Gastrocnemius medialis (tissue), 4 donors: ENCODE measurements around the gene FBXW7. TPM values are rescaled to one million over a fixed set of nuclear protein-coding genes. Genes with fewer than 3 reads are reported as not detected.

Experiments
- ATAC-seq, 2 donors: fragments of 150-250 bp; one replicate each; pipeline ENCODE4 v1.9.1; 2016
- DNase-seq, 2 donors: peaks; one replicate each; pipeline ENCODE4 v3.0.0-alpha.2; 2019
- H3K27ac ChIP-seq, 4 donors: fragments of 200-600 bp; sonication (generic); 1 replicate in 1 of 4; 2 replicates in 3 of 4; pipeline ENCODE4 v1.5.1; 2016 to 2018; ENCODE audit warnings: mild to moderate bottlenecking in 2 of 4, moderate library complexity in 1 of 4
- H3K27me3 ChIP-seq, 3 donors: fragments of 200-600 bp; sonication (generic) in 2 of 3; 1 replicate in 1 of 3; 2 replicates in 2 of 3; pipeline versions ENCODE4 v1.5.1 to v1.6.0; 2016 to 2019; ENCODE audit warnings: mild to moderate bottlenecking in 1 of 3, moderate library complexity in 1 of 3
- H3K36me3 ChIP-seq, 2 donors: fragments of 200-600 bp; sonication (generic) in 1 of 2; one replicate each; pipeline ENCODE4 v1.5.1; 2017 to 2018
- H3K4me1 ChIP-seq, 2 donors: fragments of 200-600 bp; sonication (generic) in 1 of 2; one replicate each; pipeline ENCODE4 v1.5.1; 2016 to 2017; ENCODE audit warnings: mild to moderate bottlenecking in 2 of 2
- H3K4me3 ChIP-seq, 4 donors: fragments of 200-600 bp; sonication (generic) in 3 of 4; 1 replicate in 1 of 4; 2 replicates in 3 of 4; pipeline ENCODE4 v1.5.1; 2016 to 2019; ENCODE audit warnings: mild to moderate bottlenecking in 2 of 4
- H3K9me3 ChIP-seq, 3 donors: fragments of 200-600 bp; sonication (generic) in 2 of 3; 1 replicate in 1 of 3; 2 replicates in 2 of 3; pipeline ENCODE4 v1.5.1; 2016 to 2019
- POLR2A ChIP-seq, 2 donors: fragments of 450-650 bp; IDR thresholded peaks; one replicate each; pipeline ENCODE4 v1.6.1; 2017; ENCODE audit warnings: antibody characterized with exemption in 2 of 2, mild to moderate bottlenecking in 2 of 2, moderate library complexity in 2 of 2
- in situ Hi-C, 4 donors: fragments of 200-750 bp; cut with MboI; loops; one replicate each; pipeline versions ENCODE4 v1.15.0 to v1.8.0; 2017; ENCODE audit warnings: low sequenced_read_pairs in 4 of 4
- intact Hi-C: fragments of 100-400 bp; cut with DNase I; formaldehyde crosslinking; loops from one replicate; pipeline ENCODE4 v1.15.1; 2023; ENCODE audit warnings: low total_unique reads
- total RNA-seq, 4 donors: library from RNA; depleted of rRNA; stranded (reverse); fragments of >200 nt; gene quantifications; one replicate each; pipeline versions ENCODE4 v1.1.0 to v1.2.3, GENCODE V29; 2016
- TF ChIP-seq, protein P1 (sequence below), 5 experiments: fragments of 450-650 bp in 3 of 5; fragments of 200-600 bp in 2 of 5; sonication (generic) in 2 of 5; IDR thresholded peaks in 4 of 5; conservative IDR thresholded peaks in 1 of 5; 1 replicate in 4 of 5; 2 replicates in 1 of 5; pipeline ENCODE4 v1.5.1; 2016 to 2019; ENCODE audit warnings: antibody characterized with exemption in 5 of 5, mild to moderate bottlenecking in 3 of 5, moderate library complexity in 3 of 5

The FBXW7 gene
- total RNA-seq, 4 donors from 2014 or later: 23.5 to 40.8 (median 28.8) TPM

DNA sequence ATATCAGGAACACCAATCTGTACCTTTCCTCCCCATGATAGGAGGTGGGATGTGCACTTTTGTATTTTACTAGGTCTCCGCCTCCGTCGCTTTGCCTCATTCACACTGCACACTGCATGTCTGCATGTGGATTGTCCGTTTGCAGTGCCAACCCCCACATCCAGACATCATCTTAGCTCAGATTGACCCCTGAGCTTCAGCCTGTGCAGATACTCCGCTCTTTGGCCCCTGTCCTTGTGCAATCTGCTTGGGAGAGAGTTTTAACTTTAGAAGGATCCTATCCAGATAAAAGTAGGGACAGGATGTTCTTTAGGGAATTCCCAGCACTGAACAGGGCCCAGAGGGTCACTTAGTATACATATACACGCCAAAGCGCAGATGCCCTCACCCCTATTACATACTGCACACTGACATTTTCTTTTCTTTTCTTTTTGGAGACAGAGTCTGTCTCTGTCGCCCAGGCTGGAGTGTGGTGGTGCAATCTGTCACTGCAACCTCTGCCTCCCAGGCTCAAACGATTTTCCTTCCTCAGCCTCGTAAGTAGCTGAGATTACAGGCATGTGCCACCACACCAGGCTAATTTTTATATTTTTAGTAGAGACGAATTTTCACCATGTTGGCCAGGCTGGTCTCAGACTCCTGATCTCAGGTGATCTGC is 43.3 kb upstream of the FBXW7 start:
- TF ChIP-seq, protein P1, sequence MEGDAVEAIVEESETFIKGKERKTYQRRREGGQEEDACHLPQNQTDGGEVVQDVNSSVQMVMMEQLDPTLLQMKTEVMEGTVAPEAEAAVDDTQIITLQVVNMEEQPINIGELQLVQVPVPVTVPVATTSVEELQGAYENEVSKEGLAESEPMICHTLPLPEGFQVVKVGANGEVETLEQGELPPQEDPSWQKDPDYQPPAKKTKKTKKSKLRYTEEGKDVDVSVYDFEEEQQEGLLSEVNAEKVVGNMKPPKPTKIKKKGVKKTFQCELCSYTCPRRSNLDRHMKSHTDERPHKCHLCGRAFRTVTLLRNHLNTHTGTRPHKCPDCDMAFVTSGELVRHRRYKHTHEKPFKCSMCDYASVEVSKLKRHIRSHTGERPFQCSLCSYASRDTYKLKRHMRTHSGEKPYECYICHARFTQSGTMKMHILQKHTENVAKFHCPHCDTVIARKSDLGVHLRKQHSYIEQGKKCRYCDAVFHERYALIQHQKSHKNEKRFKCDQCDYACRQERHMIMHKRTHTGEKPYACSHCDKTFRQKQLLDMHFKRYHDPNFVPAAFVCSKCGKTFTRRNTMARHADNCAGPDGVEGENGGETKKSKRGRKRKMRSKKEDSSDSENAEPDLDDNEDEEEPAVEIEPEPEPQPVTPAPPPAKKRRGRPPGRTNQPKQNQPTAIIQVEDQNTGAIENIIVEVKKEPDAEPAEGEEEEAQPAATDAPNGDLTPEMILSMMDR (IDR thresholded peaks at IDR 0.05 in 4 of 5, conservative IDR thresholded peaks at IDR 0.05 in 1 of 5): no peak
- no peak for TF ChIP-seq POLR2A (IDR thresholded peaks at IDR 0.05)
- Histone ChIP-seq H3K9me3 (no peaks in the 10 kb centered on the region), H3K4me3 (no peak overlapping the region), H3K27me3 (no peaks in the 10 kb centered on the region), H3K4me1 (no peaks in the 10 kb centered on the region), H3K27ac (no peak overlapping the region), H3K36me3 (no peaks in the 10 kb centered on the region)
- intact Hi-C loops: no loop called here
- ATAC-seq (no peak), DNase-seq (no peak)
- in situ Hi-C loops: no loop called here

DNA sequence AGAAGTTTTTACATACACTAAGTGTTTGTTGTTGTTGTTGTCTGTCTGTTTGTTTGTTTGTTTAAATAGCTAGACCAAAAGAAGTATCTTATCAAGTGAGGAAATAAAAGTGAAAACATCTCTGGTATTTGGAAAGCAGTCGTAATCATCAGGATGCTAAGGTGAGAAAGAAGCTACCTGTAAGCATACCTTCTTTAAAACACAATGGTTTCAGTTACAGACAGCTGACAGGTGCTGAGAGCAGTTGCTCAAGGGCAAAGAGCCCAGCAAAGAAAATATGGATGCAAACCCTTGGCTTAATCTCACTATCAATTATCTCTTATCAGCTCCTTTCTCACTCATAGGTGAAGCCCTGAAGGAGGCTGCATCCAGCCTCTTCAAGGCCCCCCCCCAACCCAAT is 42.8 kb upstream of the FBXW7 start:
- in situ Hi-C loops (no loop called here), intact Hi-C loops (no loop called here)
- Histone ChIP-seq H3K36me3 (no peaks in the 10 kb centered on the region), H3K4me1 (no peaks in the 10 kb centered on the region), H3K9me3 (no peaks in the 10 kb centered on the region), H3K4me3 (no peak overlapping the region), H3K27me3 (no peaks in the 10 kb centered on the region), H3K27ac (no peak overlapping the region)
- ATAC-seq (no peak), DNase-seq (no peak)
- no peak for TF ChIP-seq POLR2A (IDR thresholded peaks at IDR 0.05)
- TF ChIP-seq, protein P1 (IDR thresholded peaks at IDR 0.05 in 4 of 5, conservative IDR thresholded peaks at IDR 0.05 in 1 of 5): no peak

DNA sequence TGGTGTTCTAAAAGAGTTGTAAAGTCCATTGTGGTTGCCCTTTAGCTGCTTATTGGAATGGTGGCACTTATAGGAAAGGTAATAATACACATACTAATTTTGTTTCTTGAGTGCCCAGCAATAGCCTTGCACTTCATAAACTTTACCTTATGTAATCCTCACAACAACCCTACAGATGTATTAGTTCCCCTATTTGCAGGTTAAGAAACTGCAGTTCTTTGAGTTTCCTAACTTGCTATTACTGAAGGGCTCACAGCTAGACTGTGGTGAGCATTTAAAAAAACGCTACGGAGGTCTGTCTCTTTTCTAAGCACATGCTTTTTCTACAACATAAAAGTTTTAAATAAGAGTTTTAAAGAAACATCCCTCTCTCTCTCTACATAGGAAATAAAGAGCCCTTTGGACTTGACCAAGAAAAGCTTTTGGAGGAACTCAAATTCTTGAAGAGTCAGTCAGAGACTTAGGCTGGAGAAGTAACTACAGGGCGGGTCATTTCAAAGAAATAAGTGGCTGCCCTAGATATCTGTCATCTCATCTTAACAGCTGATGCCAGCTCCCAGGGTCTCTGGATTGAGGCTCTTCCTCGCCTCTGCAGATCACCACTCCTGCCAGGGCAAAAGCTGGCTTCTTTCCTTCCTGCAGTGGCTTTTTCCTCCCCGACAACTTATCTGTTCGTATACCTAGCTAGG is 42.0 kb upstream of the FBXW7 start:
- ATAC-seq (no peak), DNase-seq (no peak)
- no peak overlapping the region for H3K4me3 ChIP-seq
- no peaks in the 10 kb centered on the region for H3K27me3 ChIP-seq
- H3K36me3 ChIP-seq: no peaks in the 10 kb centered on the region
- in situ Hi-C loops: no loop called here
- no peaks in the 10 kb centered on the region for H3K9me3 ChIP-seq
- intact Hi-C loops: no loop called here
- TF ChIP-seq POLR2A (IDR thresholded peaks at IDR 0.05): no peak
- TF ChIP-seq, protein P1 (IDR thresholded peaks at IDR 0.05 in 4 of 5, conservative IDR thresholded peaks at IDR 0.05 in 1 of 5): no peak
- no peaks in the 10 kb centered on the region for H3K4me1 ChIP-seq
- H3K27ac ChIP-seq: no peak overlapping the region

DNA sequence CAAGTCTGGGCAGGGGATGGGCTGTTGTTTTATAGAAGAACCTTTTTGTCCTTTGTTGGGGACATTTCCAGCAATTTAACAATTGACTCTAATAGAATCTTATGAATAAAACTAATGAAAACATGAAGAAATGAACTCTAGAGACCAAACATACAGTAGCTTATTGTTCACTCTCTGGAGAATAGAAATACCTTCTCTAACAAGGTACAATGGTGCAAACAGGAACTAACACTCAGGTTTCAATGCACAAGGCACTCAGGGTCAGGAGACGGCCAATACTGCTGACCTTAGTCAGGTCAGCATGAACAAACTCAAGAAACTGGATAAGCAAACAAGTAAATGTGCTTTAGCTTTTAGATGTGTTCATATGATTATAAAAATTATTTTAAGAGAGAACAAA is 39.6 kb upstream of the FBXW7 start:
- intact Hi-C loops: no loop called here
- in situ Hi-C loops: no loop called here
- DNase-seq (no peak), ATAC-seq (no peak)
- Histone ChIP-seq H3K4me3 (no peak overlapping the region), H3K27me3 (no peaks in the 10 kb centered on the region), H3K4me1 (no peaks in the 10 kb centered on the region), H3K36me3 (no peaks in the 10 kb centered on the region), H3K9me3 (no peaks in the 10 kb centered on the region), H3K27ac (no peak overlapping the region)
- no peak for TF ChIP-seq POLR2A (IDR thresholded peaks at IDR 0.05)
- TF ChIP-seq, protein P1 (IDR thresholded peaks at IDR 0.05 in 4 of 5, conservative IDR thresholded peaks at IDR 0.05 in 1 of 5): no peak
